CD4-positive, alpha-beta T cell treated with Interleukin-17A for 1 hour (primary cell): ENCODE data around the gene CNTNAP2.

Experiments
- DNase-seq: peaks from one replicate; pipeline ENCODE4 v3.0.0-alpha.2; 2020

CNTNAP2 gene

DNA sequence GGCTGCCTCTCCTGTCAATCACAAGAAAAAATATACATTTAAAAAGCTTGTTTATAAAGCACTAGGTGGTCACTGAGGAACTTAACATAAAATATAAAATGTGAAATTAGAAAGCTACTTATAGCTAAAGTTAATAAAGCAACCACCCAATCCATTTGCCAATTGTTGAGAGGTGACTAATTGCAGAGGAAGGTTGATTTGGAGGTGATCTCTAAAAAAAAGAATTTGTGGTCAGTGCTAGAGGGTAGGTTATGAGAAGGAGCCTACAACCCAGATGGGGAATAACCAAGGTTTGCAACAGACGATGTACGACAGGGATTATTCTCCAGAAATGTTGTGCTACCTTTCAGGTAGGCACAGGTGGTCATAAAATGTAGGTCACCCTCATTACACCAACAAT is 2029.7 kb downstream of the CNTNAP2 start:
- DNase-seq: no peak

DNA sequence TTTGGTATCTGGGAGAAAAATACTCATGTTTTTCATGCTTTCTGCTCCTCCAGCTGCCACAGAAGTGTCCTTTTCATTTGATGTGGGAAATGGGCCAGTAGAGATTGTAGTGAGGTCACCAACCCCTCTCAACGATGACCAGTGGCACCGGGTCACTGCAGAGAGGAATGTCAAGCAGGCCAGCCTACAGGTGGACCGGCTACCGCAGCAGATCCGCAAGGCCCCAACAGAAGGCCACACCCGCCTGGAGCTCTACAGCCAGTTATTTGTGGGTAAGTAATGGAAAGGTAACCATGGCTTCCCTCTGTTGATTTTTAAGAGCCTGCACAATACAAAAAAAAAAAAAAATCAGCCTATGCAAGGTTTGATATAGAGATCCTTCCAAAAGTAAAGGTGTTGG is 2030.8 kb downstream of the CNTNAP2 start:
- no peak for DNase-seq

DNA sequence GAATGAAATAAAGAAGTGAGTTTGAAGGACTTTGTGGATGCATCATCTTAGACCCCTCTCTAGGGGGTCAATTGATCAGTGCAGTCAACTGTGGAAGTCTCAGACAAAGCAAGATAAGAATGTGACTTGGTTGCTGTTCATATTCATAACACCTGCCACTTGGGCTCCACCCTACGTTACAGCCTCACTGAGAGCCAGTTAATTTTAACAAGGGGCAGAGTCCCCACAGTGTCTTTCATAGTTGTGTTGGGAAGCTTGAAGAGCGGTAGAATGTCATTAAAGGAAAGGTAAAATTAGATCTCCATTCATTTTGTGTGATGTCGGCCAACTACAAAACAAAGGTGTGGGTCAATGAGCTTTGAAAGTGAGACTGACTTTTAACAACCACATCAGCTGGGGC is 2031.9 kb downstream of the CNTNAP2 start:
- no peak for DNase-seq

DNA sequence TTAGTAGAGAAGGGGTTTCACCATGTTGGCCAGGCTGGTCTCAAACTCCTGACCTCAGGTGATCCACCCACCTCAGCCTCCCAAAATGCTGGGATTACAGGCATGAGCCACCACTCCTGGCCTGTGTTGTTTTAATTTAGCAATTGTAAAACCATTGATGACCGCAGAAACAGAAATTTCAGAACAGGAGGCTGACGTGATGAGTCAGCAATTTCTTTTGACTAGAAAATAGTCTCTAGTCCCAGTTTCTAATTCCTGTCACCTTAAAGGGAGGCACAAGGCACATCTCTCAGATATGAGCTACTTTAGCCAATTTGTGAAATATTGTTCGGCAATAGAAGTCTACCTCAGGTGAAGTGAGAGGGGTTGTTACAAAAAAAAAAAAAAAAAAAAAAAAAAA is 2033.1 kb downstream of the CNTNAP2 start:
- DNase-seq: no peak

DNA sequence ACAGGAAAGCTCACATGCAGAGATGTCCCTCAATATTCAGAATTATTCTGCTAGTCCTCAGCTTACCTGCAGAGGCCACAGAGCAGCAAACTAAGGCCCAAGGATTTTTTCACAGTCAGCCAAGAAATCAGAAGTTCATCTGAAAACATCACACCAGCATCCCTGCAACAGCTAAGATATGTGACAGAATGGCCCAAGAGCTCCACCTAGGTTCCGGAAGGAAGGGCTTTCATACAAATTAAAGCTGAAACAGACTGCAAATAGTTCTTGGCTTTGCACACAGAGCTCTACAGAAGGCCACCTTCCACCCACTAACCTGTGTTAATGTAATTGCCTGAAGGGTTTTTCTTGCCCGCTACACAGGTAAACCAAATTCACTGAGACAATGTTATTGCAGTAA is 2035.2 kb downstream of the CNTNAP2 start:
- no peak for DNase-seq

DNA sequence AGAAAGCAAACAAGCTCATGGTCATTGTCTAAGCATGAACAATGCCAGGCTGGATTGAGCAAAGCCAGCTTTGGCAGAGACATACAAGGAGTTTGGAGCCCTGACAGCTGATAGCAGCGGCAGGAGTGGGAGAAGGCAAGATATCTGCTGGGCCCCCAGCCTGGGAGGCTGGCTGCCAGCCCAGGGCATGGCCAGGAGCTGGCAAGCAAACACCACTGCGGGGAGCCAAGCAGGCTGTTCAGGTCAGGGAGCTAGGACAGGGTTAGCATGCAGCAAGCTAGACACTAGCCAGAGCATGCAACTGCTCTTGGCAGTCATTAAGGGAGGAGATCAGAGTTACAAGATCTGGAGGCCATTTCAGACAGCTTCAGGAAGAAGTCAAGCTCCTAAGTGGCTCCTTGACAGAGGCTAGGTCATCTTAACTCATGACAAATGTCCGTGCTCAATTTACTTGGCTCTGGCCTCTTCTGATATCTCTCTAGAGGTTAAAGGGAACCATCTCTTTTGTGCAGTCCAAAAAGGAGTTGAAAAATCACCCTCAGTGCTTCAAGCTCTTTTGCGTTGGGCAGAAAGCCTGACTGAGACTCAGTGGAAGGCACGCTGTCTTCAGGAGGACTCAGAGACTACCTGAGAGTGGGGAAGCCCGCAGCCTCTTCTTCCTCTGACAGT is 2037.1 kb downstream of the CNTNAP2 start:
- no peak for DNase-seq

DNA sequence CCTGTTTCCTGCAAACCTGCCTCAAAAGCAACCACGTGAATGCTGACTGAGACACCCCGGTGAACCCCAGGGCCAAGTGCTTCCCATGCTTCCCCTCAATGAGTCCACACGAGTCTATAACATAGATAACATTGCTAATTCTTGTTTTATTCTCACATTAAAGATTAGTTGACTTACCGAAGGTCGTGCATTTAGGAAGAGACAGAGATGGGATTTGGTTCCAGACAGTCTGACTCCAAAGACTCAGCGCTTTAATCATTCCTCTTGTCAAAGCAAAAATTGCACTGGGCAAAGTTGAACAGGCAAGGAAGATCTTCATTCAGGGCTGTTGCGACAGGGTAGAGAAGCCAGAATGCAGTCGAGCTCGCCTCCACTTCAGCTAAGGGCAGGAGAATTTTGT is 2038.4 kb downstream of the CNTNAP2 start:
- DNase-seq: no peak

DNA sequence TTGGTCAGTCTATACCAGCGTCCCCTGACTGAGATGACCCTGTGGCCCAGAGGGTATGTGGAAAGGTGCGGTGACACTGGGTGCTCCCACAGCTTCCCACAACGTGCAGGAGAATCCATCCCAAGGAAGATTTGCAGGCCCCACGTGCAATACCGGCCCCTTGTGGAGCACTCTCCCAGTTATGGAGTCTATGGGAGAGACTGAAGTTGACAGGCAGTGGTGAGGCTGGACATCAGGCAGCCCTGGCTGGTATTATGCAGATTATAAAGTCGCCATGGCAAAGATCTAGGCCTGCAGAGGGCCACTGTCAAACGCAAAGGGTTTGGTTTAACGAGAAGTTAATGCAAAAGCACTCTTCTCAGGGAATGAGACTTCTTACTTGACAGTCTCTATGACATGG is 2039.2 kb downstream of the CNTNAP2 start:
- no peak for DNase-seq

DNA sequence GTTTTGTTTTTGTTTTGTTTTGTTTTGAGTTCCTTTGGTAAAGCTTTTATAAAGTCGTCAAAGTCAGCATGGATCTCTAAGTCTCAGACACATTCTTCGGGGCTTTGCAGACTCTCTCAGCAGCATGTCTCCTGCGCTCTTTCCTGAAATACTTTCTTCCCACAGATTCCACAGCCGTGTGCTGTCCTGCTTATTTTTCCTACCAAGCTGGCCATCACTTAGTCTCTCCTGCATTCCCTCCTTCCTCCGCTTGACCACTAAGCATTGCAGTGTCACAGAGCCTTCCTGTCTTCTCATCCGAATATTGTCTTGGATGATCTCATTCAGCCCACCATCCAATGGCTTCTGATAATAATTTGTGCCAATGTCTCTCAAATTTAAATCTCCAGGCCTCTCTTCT is 2039.6 kb downstream of the CNTNAP2 start:
- no peak for DNase-seq

DNA sequence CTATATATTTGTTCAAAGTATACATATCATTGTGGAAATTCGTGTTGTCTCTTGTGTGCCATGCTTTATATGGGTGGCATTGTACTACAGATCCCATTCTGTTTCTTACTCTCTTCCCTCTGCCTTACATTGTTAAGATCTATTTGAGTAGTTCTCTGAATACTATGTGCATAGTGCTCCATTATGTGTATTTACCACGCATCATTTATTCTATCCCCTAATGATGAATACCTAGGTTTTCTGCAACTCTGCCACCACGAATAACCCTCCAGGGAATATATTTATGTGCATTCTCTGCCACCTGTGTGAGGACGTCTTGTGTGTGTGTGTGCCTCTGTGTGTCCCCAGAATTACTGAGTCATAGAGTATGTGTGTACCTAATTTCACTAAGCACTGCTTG is 2042.7 kb downstream of the CNTNAP2 start:
- DNase-seq: no peak

DNA sequence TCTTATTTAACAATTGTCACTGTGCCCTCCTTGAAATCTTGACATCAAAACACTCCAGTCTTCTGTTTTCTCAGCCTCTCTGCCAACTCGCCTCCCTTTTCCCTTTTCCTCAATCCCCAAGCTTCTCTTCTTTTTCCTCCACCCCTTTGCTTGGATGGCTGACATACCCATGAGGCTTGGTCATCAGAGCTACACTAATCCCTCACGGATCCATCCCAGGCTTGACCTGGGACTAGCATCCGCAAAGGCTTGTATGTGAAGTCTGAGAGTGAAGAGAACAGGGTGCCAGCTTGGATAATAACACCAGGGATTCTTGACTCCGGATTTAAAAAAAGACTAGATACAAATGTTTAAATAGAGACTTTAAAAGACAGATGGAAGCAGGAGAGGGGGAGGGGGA is 2045.2 kb downstream of the CNTNAP2 start:
- no peak for DNase-seq

DNA sequence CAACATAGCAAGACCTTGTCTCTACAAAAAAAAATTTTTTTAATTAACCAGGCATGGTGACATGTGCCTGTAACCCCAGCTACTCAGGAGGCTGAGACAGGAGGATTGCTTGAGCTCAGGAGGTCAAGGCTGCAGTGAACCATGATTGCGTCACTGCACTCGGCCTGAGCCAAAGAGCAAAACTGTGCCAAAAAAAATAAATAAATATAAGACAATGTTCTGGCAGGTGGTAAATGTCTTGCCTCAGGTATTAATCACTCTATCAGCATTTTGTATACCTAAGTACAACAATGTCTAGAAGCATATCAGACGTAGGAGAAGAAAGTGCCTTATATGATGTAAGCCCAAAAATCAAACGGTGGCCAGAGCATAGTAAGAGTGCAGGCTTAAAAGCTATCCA is 2046.2 kb downstream of the CNTNAP2 start:
- DNase-seq: no peak

DNA sequence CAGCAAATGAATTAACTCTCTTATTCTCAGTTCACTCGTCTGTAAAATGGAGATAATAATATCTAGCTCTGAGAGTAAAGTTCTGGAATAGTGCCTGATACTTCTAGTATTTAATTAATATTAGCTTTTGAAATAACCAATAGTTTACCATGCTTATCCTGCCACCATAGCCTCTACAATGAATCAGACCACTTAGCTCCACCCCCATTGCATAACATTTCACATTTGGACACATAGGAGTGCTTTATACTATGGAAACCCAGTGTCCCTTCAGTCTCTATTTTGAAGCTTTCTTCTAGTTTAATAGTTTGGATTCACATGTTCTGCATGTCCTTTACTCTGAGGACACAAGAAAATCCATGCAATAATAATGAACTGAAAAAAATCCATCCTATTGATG is 2046.6 kb downstream of the CNTNAP2 start:
- no peak for DNase-seq

DNA sequence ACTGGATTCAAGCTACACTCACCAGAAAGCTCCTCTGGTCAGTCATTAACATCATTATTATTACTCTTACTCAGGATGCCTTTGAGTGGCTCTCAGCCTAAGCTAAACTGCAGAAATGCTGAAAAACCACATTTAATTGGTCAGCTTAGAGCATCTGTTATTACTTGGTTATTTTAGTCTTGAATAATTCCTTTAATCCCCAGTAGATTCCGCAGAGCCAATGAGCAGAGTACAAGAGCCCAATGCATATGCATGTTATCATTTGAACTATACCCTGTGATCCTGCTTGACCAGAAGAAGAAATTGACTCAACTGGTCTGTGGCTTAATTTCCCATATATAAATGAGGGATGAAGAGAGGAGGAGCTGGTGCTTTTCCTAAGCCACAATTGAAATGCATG is 2056.3 kb downstream of the CNTNAP2 start:
- DNase-seq: no peak

DNA sequence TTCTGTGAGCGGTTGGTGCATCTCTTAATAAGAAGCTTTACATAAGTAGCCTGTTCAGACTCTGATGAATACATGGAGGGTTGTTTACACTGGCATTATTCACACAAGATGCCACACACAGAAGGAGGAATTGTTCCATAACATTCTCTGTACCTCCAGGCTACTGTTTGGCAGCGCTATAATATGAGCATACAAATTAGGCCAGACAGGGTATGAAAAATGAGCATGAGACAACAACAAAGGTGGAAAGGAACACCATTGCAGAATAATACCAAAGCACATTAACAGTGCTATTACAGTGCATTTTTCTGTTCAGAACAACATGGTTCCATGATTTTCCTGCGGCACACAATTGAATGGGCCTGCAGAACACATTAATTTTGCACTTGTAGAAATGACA is 2056.8 kb downstream of the CNTNAP2 start:
- DNase-seq: no peak

DNA sequence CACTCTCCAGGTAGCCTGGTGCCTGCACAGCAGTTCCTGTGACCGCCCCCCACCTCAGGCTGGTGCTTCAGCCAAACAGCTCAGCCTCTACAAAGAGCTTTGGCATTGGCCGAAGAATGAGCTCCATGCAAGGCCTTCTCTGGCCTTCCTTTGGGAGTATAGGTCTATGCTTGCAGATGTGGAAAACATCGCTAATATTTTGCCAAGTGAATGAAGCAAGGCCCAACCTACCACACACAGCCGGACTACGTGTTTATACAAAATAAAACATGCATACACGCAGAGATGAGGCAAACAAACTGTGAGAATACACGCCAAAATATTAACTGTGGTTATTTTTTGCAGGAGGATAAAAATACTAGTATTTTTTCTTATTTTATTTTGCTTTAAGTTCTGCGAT is 2057.8 kb downstream of the CNTNAP2 start:
- DNase-seq: no peak

DNA sequence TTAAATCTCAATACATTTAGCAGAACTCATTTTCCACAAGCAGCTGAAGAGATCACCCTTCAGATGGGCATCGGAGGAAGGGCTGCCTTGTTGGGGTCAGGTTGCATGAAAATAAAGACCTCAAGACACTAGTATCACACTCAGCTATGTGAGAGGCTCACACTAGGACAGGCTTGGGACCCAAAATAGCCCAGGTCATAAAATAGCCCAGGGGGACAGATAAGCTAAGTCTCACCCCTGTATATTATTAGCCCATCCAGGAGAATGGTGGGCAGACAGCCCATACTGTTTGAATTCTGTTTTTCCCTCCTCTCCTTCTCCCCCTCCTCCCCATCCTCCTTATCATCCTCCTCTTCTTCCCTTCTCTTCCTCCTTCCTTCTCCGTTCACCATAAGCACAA is 2058.9 kb downstream of the CNTNAP2 start:
- DNase-seq: no peak

DNA sequence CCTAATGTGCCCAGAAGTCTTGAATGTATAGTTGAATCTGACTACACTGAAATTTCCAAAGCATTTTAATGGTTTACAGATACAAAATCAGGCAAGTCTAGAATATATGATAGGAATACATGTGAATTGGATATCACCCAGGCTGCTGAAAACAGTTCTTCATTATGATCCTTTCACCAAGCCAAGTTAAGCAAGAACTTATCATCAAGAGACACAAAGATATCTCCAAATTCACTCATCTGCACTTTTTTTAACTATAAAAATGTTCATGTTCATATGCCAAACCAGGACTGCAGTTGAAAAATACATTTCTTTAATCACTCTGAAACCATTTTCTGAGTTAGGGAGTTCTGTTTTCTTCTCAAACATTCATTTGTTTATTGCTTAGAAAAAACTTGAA is 2061.4 kb downstream of the CNTNAP2 start:
- DNase-seq: no peak

DNA sequence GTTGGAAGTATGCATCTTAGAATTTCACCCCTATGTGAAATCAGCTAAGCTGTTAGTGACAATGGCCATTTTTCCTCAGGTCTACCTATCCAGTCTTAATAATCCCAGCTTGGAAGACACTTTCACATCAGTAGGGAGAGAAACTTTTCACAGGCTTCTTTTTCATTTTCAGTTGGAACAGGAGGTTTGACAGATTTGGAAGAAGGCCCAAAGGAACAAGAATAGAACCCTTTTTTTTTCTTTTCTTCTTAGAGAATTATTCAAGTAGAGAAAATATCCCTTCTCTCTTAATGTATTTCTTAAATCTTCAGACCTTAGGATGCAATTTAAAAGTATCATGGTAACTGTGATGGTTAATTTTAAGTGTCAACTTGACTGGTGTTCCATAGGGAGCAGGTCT is 2063.5 kb downstream of the CNTNAP2 start:
- DNase-seq: no peak

DNA sequence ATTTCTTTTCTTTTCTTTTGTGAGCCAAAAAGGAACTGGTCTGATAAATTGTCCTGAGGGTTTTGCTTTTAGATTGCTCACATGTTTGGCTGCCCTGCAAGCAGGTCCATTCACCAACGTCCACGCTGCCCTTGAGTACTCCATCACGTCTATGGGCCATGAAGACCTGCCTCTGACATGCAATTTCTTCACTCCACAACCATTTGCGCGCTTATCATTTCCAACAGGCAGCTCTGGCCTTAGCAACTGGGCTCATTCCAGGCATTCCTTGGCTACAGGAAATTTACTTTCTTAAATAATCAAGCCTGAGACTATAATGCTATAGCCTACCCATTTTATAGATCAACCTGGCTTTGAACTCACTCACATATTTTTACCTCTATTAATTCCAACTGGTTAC is 2065.7 kb downstream of the CNTNAP2 start:
- no peak for DNase-seq

DNA sequence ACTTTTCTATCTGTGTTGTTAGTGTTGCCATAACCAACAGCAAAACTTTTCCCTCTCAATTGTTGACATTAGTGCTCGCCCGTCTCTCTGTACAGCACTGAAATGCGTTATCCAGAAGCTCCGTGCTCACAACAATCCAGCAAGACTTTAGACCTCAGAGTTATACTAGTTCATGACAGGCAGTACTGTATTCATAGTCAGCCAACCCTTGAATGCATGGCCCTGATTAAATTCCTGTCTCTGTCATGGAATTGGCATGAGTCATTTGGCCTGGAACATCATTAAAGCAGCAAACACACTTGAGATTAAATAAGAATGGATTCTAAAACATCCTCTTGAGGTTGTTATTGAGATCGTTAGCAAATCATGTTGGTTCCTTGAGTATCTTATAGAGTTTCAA is 2068.4 kb downstream of the CNTNAP2 start:
- no peak for DNase-seq

DNA sequence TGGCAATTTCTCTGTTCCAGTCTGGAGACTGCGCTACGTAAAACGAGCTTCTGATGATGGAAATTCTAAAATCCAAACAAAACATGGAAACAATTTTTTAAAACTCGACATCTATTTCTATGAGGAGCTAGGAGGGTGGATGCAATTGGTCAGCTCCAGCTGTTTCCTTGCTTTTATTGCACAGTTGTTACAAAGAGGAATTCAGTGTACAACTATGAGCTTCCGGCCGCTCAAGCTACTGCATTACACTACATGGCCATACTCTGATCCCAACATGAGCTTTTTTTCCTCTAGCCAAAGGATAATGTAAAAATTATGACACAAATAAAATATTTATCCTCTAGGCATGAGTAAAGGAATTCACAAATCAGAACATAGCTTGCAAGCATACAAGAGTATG is 2070.9 kb downstream of the CNTNAP2 start:
- no peak for DNase-seq

DNA sequence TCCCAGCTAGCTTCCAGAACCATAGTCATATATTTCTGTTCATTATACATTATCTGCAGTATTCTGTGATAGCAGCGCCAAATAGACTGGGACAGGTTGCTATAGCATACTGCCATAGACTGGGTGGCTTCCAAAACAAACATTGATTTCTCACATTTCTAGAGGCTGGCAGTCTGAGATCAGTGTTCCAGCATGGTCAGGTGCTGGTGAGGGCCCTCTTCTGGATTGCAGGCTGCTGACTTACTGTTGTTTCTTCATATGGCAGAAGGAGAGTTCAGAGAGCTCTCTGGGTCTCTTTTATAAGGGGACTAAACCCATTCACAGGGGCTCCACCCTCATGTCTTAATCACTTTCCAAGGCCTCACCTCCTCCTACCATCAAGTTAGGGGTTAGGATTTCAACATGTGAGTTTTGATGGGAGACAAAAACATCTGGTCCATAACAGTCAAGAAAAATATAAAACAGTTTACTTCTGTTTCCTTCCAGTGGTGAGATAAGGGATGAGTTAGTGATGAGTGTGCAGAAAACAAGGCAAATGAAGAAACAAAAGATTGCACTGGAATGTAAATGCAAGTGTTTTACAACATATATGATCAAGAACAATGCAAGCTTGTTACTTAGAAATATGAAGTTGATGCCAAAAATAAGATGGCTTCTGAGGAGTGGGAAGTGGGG is 2074.9 kb downstream of the CNTNAP2 start:
- DNase-seq: no peak

DNA sequence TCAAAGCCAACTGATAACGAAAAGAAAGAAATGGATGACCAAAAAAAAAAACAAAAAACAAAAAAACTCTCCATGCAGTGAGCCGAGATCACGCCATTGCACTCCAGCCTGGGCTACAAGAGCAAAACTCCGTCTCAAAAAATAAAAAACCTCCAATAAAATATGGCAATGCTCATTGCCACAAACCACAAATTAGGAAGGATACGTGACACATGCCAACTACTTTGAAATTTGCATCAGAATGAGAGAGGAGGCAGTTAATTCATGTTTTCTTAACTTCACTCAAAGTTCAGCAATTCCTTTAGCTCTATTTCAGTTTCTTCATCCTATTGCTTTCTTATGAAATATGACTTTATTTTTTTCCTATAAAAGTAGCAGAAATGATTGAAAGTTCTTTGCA is 2075.9 kb downstream of the CNTNAP2 start:
- DNase-seq: no peak

DNA sequence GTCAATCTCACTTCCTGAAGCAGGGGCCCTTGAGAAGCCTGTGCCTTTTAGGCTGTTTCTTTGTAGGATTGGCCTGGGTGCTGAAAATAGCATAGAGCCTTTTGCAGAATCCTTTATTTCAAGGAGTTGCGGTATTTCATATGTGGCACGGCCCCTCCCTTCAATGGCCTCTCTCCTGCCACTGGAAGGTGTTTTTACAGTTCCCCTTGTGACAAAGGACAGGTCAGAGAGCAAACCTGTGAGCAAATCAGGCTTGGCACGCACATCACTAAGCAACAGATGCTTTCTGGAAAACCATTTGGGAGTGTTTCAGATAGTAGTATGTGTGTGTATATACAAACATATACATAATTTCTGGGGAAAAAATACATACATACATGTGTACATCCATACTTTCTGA is 2085.4 kb downstream of the CNTNAP2 start:
- DNase-seq: no peak
